Brain microvascular endothelial cell (primary cell): ENCODE measurements around the gene PTPRO.

Source experiments
- DNase-seq: peaks from one replicate; pipeline ENCODE4 v3.0.0-alpha.2; 2020
- H3K27ac ChIP-seq: fragments of 250-450 bp; sonication (Bioruptor Pico); 2 replicates; pipeline ENCODE4 v1.5.1; 2020; ENCODE audit warnings: mild to moderate bottlenecking, moderate library complexity
- H3K27me3 ChIP-seq: fragments of 250-450 bp; sonication (Bioruptor Pico); replicated peaks from 2 replicates; pipeline ENCODE4 v1.5.1; 2020; ENCODE audit warnings: mild to moderate bottlenecking
- H3K36me3 ChIP-seq: fragments of 250-450 bp; sonication (Bioruptor Pico); replicated peaks from 2 replicates; pipeline ENCODE4 v1.5.1; 2020; ENCODE audit warnings: mild to moderate bottlenecking
- H3K4me3 ChIP-seq: 2 replicates; pipeline ENCODE4 v1.5.1; 2011; ENCODE audit warnings: low read depth, mild to moderate bottlenecking, control low read depth, low read length, moderate library complexity
- CTCF ChIP-seq: IDR thresholded peaks from 2 replicates; pipeline ENCODE4 v1.5.1; 2011; ENCODE audit warnings: low read depth, mild to moderate bottlenecking, moderate library complexity, low read length, control low read depth, inconsistent platforms; ENCODE audit errors: missing control alignments
- in situ Hi-C: cut with HindIII; loops from 2 replicates; pipeline ENCODE4 v1.10.0; 2017; ENCODE audit warnings: low sequenced_read_pairs, low pct_ligation_motif_present

The PTPRO gene

DNA sequence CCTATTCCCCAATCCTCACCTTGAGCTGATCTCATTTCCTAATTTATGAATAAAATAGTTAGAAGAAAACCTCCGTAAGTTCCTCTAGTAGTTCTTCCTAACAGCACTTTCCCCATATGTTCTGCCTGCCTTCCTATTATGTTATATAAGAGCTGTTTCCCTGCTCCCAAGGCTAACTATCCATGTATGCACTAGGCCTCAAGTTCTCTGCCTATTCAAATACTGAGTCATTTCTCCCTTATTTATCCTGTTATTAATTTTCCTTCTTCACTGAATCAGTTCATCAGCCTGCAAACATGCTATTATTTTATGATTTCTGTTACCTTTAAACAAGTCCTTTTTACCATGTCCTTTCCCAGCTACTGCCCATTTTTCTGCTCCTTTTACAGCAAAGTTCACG, 302.8 kb downstream of the PTPRO start:
- Histone ChIP-seq H3K4me3 (no peak overlapping the region), H3K27ac (no peak overlapping the region), H3K36me3 (peaks cover 30% of the 10 kb centered on the region), H3K27me3 (no peaks in the 10 kb centered on the region)
- DNase-seq: no peak
- TF ChIP-seq CTCF: no peak
- in situ Hi-C loops: no loop called here

- H3K27me3 ChIP-seq: no peaks in the 10 kb centered on the region
- no peak for DNase-seq
- in situ Hi-C loops: no loop called here
- no peak overlapping the region for H3K4me3 ChIP-seq
- H3K27ac ChIP-seq: peak overlapping the region; percentile 98
- peaks cover 18% of the 10 kb centered on the region for H3K36me3 ChIP-seq
- no peak for TF ChIP-seq CTCF
These were observed 306.0 kb downstream of the PTPRO start for GRCh38 chr12:15627995-15628945.

DNA sequence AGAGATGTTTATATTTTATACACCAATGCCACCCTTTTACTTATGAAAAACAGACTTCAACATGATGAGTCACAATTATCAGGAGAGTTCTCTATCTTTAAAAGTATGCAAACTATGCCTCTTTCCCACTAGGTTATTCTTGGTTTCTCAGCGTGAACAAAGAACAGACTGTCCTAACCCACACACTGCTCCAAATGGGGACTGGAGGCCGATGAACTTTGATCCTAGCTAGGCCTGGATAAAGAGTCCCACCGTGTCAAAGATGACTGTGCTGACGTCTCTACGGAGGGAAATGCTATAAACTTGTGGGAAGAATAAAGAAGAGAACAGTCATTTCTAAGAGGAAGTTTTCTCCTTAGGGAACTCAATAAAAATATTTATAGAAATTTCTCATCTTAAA, 306.8 kb downstream of the PTPRO start:
- in situ Hi-C loops: no loop called here
- Histone ChIP-seq H3K36me3 (peaks cover 13% of the 10 kb centered on the region), H3K4me3 (no peak overlapping the region), H3K27ac (peak overlapping the region; percentile 98), H3K27me3 (no peaks in the 10 kb centered on the region)
- peak; percentile 98 for DNase-seq
- TF ChIP-seq CTCF: no peak

DNA sequence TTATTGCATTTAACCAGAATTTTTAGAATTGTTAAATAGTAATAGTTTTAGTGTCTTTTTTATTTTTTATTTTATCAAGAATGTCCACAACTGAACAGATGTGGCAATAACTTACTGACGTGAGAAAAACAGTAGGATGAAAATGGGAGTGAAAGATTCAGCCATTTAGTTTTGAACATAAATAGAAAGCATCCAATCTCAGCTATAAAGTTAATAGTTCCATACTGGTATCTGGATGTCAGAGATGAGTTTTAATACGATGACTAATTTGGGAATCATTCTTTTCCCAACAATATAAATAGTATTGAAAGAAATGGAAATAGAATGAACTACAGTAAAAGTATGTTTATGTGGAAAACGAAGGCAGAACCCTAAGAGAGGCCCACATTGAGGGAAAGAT, 307.5 kb downstream of the PTPRO start:
- TF ChIP-seq CTCF: no peak
- Histone ChIP-seq H3K36me3 (peaks cover 7% of the 10 kb centered on the region), H3K27me3 (no peaks in the 10 kb centered on the region), H3K4me3 (no peak overlapping the region), H3K27ac (peak overlapping the region; percentile 98)
- DNase-seq: no peak
- in situ Hi-C loops: no loop called here

GRCh38 chr12:15631007-15631715, 308.9 kb downstream of the PTPRO start:
- in situ Hi-C loops: no loop called here
- TF ChIP-seq CTCF: no peak
- H3K27ac ChIP-seq: peak overlapping the region; percentile 98
- no peak overlapping the region for H3K4me3 ChIP-seq
- peaks cover 7% of the 10 kb centered on the region for H3K36me3 ChIP-seq
- no peak for DNase-seq
- H3K27me3 ChIP-seq: no peaks in the 10 kb centered on the region
